Spinal cord (tissue), 10 donors: Measurements from ENCODE around the gene FAM43B. TPM values are rescaled to one million over a fixed set of nuclear protein-coding genes. Genes with fewer than 3 reads are reported as not detected.

Source experiments
- DNase-seq, 6 donors: peaks; one replicate each; pipeline versions ENCODE4 v3.0.0 to v3.0.0-alpha.2; 2013 to 2015; ENCODE audit warnings: low spot score in 6 of 6, low read depth in 4 of 6
- H3K27ac ChIP-seq: one replicate; pipeline ENCODE4 v1.5.1; 2013; ENCODE audit warnings: low read depth, low read length, control low read depth
- H3K27me3 ChIP-seq: one replicate; pipeline ENCODE4 v1.6.1; 2013; ENCODE audit warnings: low read length; ENCODE audit not compliant: control insufficient read depth, insufficient read depth
- H3K36me3 ChIP-seq: one replicate; pipeline ENCODE4 v1.6.1; 2013; ENCODE audit warnings: low read length; ENCODE audit not compliant: control insufficient read depth, insufficient read depth
- H3K4me1 ChIP-seq: one replicate; pipeline ENCODE4 v1.6.1; 2013; ENCODE audit warnings: low read length; ENCODE audit not compliant: control insufficient read depth, insufficient read depth
- H3K4me3 ChIP-seq: one replicate; pipeline ENCODE4 v1.5.1; 2013; ENCODE audit warnings: low read depth, low read length, control low read depth
- H3K9me3 ChIP-seq: one replicate; pipeline ENCODE4 v1.6.1; 2013; ENCODE audit warnings: low read length; ENCODE audit not compliant: control insufficient read depth, insufficient read depth
- WGBS: methylation state at CpG from one replicate; pipeline ENCODE4 v1.1.5; 2013; ENCODE audit warnings: missing lambda C conversion rate; ENCODE audit not compliant: insufficient coverage; 5-methylcytosine and 5-hydroxymethylcytosine counted together
- polyA plus RNA-seq, 2 donors: library from polyadenylated mRNA; unstranded; fragments of 120-200 nt; gene quantifications; one replicate each; pipeline ENCODE4 v1.2.1, GENCODE V29; 2013; ENCODE audit not compliant: insufficient read length in 2 of 2
- total RNA-seq, 2 donors: library from RNA; depleted of rRNA in 1 of 2; stranded (reverse); fragments of 120-200 nt in 1 of 2; fragments of >200 nt in 1 of 2; gene quantifications; one replicate each; pipeline versions ENCODE4 v1.2.3 to v1.2.4, GENCODE V29; 2013 to 2014
- donor health status: healthy.

FAM43B gene
- total and polyA plus RNA-seq, 4 donors, result 3.0 to 14.4 (median 8.6) TPM

DNA sequence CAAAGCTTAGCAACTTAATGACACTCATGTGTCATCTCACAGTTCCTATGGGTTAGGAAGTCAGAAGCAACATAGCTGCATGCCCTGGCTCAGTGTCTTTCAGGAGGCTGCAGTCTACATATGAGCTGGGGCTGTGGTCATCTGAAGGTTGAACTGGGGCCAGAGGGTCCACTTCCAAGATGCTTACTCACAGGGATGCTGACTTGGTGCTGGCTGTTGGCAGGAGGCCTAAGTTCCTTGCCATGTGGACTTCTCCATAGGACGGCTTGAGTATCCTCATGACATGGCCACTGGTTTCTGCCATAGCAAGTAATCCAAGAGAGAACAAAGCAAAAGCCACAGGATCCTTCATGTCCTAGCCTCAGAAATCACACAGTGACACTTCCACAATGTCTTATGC is 12.1 kb upstream of the FAM43B start:
- H3K36me3 ChIP-seq, result no peaks in the 10 kb centered on the region
- H3K4me1 ChIP-seq, result no peaks in the 10 kb centered on the region
- 86% methylated on average over 1 of the region's 1 CpG for WGBS
- H3K27me3 ChIP-seq, result peaks cover 7% of the 10 kb centered on the region
- DNase-seq, result no peak
- no peak overlapping the region for H3K27ac ChIP-seq
- H3K4me3 ChIP-seq, result no peak overlapping the region
- no peaks in the 10 kb centered on the region for H3K9me3 ChIP-seq

DNA sequence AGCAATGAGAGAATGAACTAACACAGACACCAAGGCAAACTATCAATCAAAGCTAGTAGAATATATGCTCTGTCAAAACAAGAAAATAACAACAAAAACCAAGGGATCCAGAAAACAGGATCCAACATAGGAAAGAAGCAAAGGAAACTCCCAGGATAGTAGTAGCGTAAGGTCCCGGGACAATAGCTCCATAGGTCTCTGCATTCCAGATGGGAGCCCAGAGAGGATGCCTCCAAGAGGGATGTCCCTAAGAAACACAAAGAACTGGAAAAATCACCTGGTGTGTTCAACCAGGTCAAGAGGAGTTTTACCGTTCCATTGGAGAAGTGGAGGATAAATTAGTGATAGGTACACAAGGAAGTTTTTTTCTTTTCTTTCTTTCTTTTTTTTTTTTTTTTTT is 5.7 kb upstream of the FAM43B start:
- 79% methylated on average over 2 of the region's 3 CpGs for WGBS
- H3K27me3 ChIP-seq, result peaks cover 19% of the 10 kb centered on the region

DNA sequence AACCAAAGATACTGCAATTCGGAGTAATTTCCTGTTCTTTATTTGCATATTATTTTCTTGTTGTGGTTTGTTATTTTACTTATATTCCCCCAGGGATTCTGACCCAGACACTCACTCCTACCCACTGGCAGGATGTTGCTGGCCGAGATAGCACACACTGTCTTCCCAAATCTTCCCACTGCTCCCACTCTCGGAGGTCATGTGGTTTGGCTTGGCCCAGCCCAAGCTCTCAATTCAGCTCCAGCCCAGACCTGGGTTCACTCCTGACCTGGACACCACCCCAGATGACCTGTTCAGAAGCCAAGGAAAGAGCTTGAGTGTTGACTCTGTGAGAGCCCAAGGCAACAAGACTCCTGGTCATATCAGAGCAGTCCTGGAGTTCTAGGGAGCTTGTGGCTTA is 1.2 kb upstream of the FAM43B start:
- Histone ChIP-seq H3K4me3 (no peak overlapping the region), H3K27me3 (peaks cover 34% of the 10 kb centered on the region), H3K4me1 (peaks cover 42% of the 10 kb centered on the region), H3K27ac (no peak overlapping the region), H3K36me3 (peaks cover 1% of the 10 kb centered on the region), H3K9me3 (no peaks in the 10 kb centered on the region)
- DNase-seq, result no peak
- WGBS, result 87% methylated on average over 2 of the region's 3 CpGs

More for the DNA sequence above, 5.7 kb upstream of the FAM43B start:
- Histone ChIP-seq H3K36me3 (no peaks in the 10 kb centered on the region), H3K4me1 (peaks cover 6% of the 10 kb centered on the region), H3K9me3 (no peaks in the 10 kb centered on the region), H3K27ac (no peak overlapping the region), H3K4me3 (no peak overlapping the region)
- no peak for DNase-seq

DNA sequence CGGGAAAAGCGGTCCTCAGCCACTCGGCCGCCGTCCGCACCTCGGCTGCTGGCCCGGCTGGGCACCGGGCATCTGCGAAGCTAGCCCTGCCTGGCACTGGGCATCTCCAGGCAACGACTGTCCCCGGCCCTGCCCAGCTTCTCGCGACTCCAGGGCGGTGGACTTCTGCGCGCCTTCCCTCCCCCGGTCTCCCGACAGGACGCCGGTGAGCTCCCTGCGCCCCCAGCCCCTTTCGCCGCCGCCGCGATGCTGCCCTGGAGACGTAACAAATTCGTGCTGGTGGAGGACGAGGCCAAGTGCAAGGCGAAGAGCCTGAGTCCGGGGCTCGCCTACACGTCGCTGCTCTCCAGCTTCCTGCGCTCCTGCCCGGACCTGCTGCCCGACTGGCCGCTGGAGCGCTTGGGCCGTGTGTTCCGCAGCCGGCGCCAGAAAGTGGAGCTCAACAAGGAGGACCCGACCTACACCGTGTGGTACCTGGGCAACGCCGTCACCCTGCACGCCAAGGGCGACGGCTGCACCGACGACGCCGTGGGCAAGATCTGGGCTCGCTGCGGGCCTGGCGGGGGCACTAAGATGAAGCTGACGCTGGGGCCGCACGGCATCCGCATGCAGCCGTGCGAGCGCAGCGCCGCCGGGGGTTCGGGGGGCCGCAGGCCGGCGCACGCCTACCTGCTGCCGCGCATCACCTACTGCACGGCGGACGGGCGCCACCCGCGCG is 514 bp downstream of the FAM43B start:
- peak overlapping the region; percentile 57 for H3K27ac ChIP-seq
- WGBS, result under 1% methylated on average over 82 of the region's 82 CpGs
- peak in 1 of 6 donors; percentile 31 for DNase-seq
- H3K36me3 ChIP-seq, result peaks cover 2% of the 10 kb centered on the region
- H3K27me3 ChIP-seq, result peaks cover 34% of the 10 kb centered on the region
- H3K4me1 ChIP-seq, result peaks cover 42% of the 10 kb centered on the region
- H3K4me3 ChIP-seq, result peak overlapping the region; percentile 59
- H3K9me3 ChIP-seq, result no peaks in the 10 kb centered on the region

DNA sequence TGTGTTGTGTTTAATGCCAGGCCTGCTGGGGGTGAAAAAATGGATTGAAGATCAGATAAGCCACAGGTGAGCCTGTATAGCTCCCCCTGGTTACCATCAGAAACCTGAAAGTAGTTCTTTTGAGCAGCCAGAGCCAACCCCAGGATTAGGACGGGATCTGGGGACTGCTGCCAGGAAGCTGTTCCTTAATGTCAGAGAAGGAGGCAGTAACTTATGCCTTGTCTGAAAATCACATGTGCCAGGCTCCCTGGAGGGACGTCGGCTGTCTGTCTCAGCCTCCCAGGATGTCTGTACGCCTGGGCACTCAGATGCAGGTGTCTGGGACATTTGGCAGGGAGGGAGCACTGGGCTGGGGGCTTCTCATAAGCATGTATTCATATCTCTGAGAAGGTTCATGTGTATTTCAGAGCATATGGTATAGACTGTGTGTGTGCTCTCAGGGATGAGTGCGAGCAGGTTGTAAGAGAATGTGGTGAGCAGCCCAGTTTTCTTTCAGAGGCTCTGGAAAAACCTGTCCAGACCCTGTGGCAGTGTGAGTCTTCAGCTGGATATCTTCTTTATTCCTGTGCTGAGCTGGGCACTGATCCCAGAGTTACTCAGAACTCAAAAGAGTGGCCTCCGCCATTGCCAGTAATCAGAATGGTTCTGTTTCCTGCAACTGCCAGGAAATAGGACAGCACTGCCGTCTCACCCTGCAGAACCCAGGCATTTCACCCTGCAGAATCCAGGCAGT is 2.8 kb downstream of the FAM43B start:
- peaks cover 27% of the 10 kb centered on the region for H3K27me3 ChIP-seq

DNA sequence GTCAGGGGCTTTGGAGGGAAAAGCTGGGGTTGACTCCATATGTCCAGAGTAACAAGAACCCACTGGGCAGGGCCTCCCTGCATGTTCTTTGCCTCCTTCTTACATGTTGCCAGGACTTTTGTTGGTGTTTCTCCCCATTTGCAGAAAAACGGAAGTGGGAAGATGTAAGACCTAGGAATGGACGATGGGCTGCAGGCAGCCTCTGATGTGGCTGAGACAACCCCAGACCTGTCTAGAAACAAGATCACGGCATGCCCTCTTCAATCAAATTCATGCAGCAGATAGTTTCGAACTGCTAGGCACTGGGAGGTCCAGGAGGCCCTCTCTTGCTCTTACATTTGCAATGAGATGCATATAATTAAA is 3.4 kb downstream of the FAM43B start:
- DNase-seq, result no peak
- Histone ChIP-seq H3K4me3 (no peak overlapping the region), H3K27ac (peak overlapping the region; percentile 16), H3K27me3 (peaks cover 25% of the 10 kb centered on the region), H3K4me1 (peaks cover 42% of the 10 kb centered on the region), H3K36me3 (peaks cover 2% of the 10 kb centered on the region), H3K9me3 (no peaks in the 10 kb centered on the region)
- 42% methylated on average over 2 of the region's 4 CpGs for WGBS

More for the DNA sequence above, 2.8 kb downstream of the FAM43B start:
- Histone ChIP-seq H3K9me3 (no peaks in the 10 kb centered on the region), H3K36me3 (peaks cover 2% of the 10 kb centered on the region), H3K4me3 (no peak overlapping the region), H3K27ac (peak overlapping the region; percentile 16), H3K4me1 (peaks cover 42% of the 10 kb centered on the region)
- 27% methylated on average over 7 of the region's 7 CpGs for WGBS
- DNase-seq, result peak in 2 of 6 donors; percentile 57 to 82

DNA sequence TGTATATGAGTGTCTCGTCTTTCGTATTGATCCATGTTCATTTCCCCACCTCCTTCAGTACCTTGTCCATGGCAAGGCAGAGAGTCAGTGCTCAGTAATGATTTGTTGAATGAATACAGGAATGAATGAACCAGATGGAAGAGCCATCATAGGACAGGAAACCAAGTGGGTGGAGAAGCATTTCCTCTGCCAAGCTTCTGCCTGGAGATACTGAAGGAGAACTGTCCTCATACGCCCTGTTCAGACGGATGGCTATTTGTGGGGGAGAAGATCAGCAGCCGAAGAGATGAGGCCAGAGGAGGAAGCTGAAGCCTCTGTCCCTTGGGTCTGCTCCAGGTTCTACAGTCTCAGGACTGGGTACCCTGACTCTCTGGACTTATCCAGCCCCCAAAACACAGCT is 5.8 kb downstream of the FAM43B start:
- H3K27ac ChIP-seq, result no peak overlapping the region
- peaks cover 7% of the 10 kb centered on the region for H3K27me3 ChIP-seq
- H3K36me3 ChIP-seq, result peaks cover 2% of the 10 kb centered on the region
- 64% methylated on average over 2 of the region's 5 CpGs for WGBS
- DNase-seq, result no peak
- H3K4me3 ChIP-seq, result no peak overlapping the region
- H3K9me3 ChIP-seq, result no peaks in the 10 kb centered on the region
- H3K4me1 ChIP-seq, result peaks cover 21% of the 10 kb centered on the region

DNA sequence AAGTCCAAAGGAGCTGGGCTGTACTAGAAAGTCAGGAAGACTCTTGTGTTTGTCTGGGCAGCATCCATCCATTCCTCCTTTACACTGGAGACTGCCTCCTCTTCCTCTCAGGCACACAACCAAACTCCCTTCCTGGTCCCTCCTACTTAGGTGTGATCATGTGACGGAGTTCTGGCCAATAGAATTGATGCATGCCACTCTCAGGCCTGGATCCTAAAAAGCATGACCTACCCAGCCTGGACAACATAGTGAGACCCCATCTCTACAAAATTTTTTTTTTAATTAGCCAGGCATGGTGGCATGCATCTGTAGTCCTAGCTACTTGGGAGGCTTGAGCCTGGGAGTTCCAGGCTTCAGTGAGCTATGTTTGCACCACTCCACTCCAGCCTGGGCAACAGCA is 8.6 kb downstream of the FAM43B start:
- no peak for DNase-seq
- Histone ChIP-seq H3K4me1 (peaks cover under 1% of the 10 kb centered on the region), H3K4me3 (no peak overlapping the region), H3K27ac (no peak overlapping the region), H3K27me3 (no peaks in the 10 kb centered on the region), H3K9me3 (no peaks in the 10 kb centered on the region), H3K36me3 (peaks cover 2% of the 10 kb centered on the region)
- 50% methylated on average over 1 of the region's 1 CpG for WGBS

DNA sequence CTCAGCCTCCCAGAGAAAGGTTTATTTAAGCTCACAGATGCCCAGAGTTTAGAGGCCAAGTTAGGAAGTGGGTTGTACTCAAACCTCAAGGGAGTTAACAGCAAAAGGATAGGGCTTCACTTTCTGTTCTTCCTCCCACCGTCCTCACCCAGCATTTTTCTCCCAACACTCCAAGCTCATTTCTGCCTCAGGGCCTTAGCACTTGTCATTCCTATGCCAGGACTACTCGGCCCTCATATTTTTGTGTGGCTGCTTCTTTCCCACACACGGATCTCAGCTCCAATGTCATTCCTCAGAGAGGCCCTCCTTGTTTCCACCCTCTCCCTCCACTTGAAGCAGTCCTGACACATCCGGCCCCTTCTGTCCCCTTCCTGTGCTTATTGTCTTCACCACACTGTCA is 12.9 kb downstream of the FAM43B start:
- Histone ChIP-seq H3K36me3 (no peaks in the 10 kb centered on the region), H3K27me3 (no peaks in the 10 kb centered on the region), H3K27ac (no peak overlapping the region), H3K4me1 (no peaks in the 10 kb centered on the region), H3K4me3 (no peak overlapping the region), H3K9me3 (no peaks in the 10 kb centered on the region)
- no peak for DNase-seq
- WGBS, result 72% methylated on average over 4 of the region's 4 CpGs
